Measurements from ENCODE around the gene DDX17.

The DDX17 gene

GRCh38 chr22:38490915-38491314 is 15.2 kb downstream of the DDX17 start:
- no peak overlapping the region for H3K9ac ChIP-seq
- H3K79me2 ChIP-seq (ENCODE audit: insufficient read depth, low read depth), result peaks cover 37% of the 10 kb centered on the region; the same call in 1 of the 2 replicates
- TF ChIP-seq, protein P1, sequence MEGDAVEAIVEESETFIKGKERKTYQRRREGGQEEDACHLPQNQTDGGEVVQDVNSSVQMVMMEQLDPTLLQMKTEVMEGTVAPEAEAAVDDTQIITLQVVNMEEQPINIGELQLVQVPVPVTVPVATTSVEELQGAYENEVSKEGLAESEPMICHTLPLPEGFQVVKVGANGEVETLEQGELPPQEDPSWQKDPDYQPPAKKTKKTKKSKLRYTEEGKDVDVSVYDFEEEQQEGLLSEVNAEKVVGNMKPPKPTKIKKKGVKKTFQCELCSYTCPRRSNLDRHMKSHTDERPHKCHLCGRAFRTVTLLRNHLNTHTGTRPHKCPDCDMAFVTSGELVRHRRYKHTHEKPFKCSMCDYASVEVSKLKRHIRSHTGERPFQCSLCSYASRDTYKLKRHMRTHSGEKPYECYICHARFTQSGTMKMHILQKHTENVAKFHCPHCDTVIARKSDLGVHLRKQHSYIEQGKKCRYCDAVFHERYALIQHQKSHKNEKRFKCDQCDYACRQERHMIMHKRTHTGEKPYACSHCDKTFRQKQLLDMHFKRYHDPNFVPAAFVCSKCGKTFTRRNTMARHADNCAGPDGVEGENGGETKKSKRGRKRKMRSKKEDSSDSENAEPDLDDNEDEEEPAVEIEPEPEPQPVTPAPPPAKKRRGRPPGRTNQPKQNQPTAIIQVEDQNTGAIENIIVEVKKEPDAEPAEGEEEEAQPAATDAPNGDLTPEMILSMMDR (conservative IDR thresholded peaks at IDR 0.05; ENCODE audit: low read depth, low read length), result no peak
- H3K27ac ChIP-seq, result peak overlapping the region; percentile 14; the same call in 1 of the 2 replicates
- no peak overlapping the region for H3K4me3 ChIP-seq (IDR thresholded peaks at IDR 0.05; ENCODE audit: insufficient read depth, low read depth, low read length)
- peaks cover 42% of the 10 kb centered on the region; the same call in 1 of the 2 replicates for H3K36me3 ChIP-seq (ENCODE audit: insufficient read depth)
- peaks cover 93% of the 10 kb centered on the region for H3K4me1 ChIP-seq (ENCODE audit: low read depth, poor library complexity, severe bottlenecking)
- no peak overlapping the region for H3K4me2 ChIP-seq
- 0 out of 2 replicates have a peak, but pooled peaks cover 4% of the 10 kb centered on the region for H4K20me1 ChIP-seq (ENCODE audit: insufficient read depth)
- no peak overlapping the region for H2AFZ ChIP-seq (ENCODE audit: low read depth)
- H3K27me3 ChIP-seq (ENCODE audit: insufficient read depth, low read depth), result no peaks in the 10 kb centered on the region

DNA sequence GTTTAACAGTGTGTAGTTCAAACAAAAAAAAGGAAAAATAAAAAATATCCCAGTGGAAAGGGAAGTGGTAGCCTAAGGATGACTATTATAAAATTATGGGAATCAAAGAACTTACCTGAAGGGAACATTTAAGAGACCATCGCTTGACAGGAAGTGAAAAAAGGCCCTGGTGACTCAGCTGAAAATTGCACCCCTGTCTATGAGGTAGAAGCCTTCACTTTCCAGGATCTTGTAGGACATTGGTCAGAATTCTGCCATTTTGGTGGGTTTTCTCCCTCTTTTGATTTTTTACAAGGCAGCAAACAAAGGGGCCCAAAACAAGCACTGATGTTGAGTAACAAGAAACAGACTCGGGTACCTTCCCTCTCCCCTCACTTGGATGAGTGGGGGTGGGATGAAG is 15.6 kb downstream of the DDX17 start:
- Histone ChIP-seq H2AFZ (ENCODE audit: low read depth) (no peak overlapping the region), H3K4me2 (no peak overlapping the region), H4K20me1 (ENCODE audit: insufficient read depth) (0 out of 2 replicates have a peak, but pooled peaks cover 4% of the 10 kb centered on the region), H3K27ac (peak overlapping the region; percentile 14; the same call in 1 of the 2 replicates), H3K79me2 (ENCODE audit: insufficient read depth, low read depth) (peaks cover 33% of the 10 kb centered on the region; the same call in 1 of the 2 replicates), H3K4me3 (IDR thresholded peaks at IDR 0.05; ENCODE audit: insufficient read depth, low read depth, low read length) (no peak overlapping the region), H3K9ac (no peak overlapping the region), H3K4me1 (ENCODE audit: low read depth, poor library complexity, severe bottlenecking) (peaks cover 92% of the 10 kb centered on the region), H3K36me3 (ENCODE audit: insufficient read depth) (peaks cover 41% of the 10 kb centered on the region; the same call in 1 of the 2 replicates), H3K27me3 (ENCODE audit: insufficient read depth, low read depth) (no peaks in the 10 kb centered on the region)
- TF ChIP-seq, protein P1 (conservative IDR thresholded peaks at IDR 0.05; ENCODE audit: low read depth, low read length), result no peak

GRCh38 chr22:38489561-38490145 is 16.5 kb downstream of the DDX17 start:
- Histone ChIP-seq H3K79me2 (ENCODE audit: insufficient read depth, low read depth) (peaks cover 25% of the 10 kb centered on the region; the same call in 1 of the 2 replicates), H4K20me1 (ENCODE audit: insufficient read depth) (0 out of 2 replicates have a peak, but pooled peaks cover 4% of the 10 kb centered on the region), H3K27ac (peak overlapping the region; percentile 14; the same call in 1 of the 2 replicates)

DNA sequence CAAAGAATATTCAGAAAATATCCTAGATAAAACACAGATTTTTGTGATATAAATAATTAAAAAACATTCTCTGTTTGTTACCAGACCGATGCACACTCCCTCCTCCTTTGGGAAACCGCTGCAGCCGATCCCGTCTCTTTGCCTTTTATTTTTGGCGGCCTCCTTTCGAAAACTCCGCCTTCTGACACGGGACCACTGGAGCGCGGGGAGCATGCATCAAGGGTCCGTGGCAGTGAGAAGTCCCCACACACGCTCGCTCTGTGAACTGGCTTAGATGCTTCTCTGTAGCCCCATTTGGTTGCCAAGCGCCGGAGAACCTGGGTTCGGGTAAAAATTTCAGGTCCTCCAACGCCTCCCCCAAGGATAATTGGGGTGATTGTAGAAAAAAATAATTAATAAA is 17.0 kb downstream of the DDX17 start:
- Histone ChIP-seq H3K9ac (no peak overlapping the region), H3K27ac (no peak overlapping the region), H3K4me1 (ENCODE audit: low read depth, poor library complexity, severe bottlenecking) (peaks cover 90% of the 10 kb centered on the region)

More at GRCh38 chr22:38489561-38490145, 16.5 kb downstream of the DDX17 start:
- no peak overlapping the region for H3K4me3 ChIP-seq (IDR thresholded peaks at IDR 0.05; ENCODE audit: insufficient read depth, low read depth, low read length)
- H3K4me1 ChIP-seq (ENCODE audit: low read depth, poor library complexity, severe bottlenecking), result peaks cover 91% of the 10 kb centered on the region
- H3K4me2 ChIP-seq, result no peak overlapping the region
- no peak overlapping the region for H2AFZ ChIP-seq (ENCODE audit: low read depth)
- H3K9ac ChIP-seq, result no peak overlapping the region
- H3K36me3 ChIP-seq (ENCODE audit: insufficient read depth), result peaks cover 39% of the 10 kb centered on the region; the same call in 1 of the 2 replicates
- H3K27me3 ChIP-seq (ENCODE audit: insufficient read depth, low read depth), result no peaks in the 10 kb centered on the region
- TF ChIP-seq, protein P1 (conservative IDR thresholded peaks at IDR 0.05; ENCODE audit: low read depth, low read length), result no peak

More for the DNA sequence above, 17.0 kb downstream of the DDX17 start:
- peaks cover 20% of the 10 kb centered on the region; the same call in 1 of the 2 replicates for H3K79me2 ChIP-seq (ENCODE audit: insufficient read depth, low read depth)
- H3K27me3 ChIP-seq (ENCODE audit: insufficient read depth, low read depth), result no peaks in the 10 kb centered on the region
- H2AFZ ChIP-seq (ENCODE audit: low read depth), result no peak overlapping the region
- no peak overlapping the region for H3K4me2 ChIP-seq
- 0 out of 2 replicates have a peak, but pooled peaks cover 4% of the 10 kb centered on the region for H4K20me1 ChIP-seq (ENCODE audit: insufficient read depth)
- TF ChIP-seq, protein P1 (conservative IDR thresholded peaks at IDR 0.05; ENCODE audit: low read depth, low read length), result no peak
- H3K4me3 ChIP-seq (IDR thresholded peaks at IDR 0.05; ENCODE audit: insufficient read depth, low read depth, low read length), result no peak overlapping the region
- peaks cover 39% of the 10 kb centered on the region; the same call in 1 of the 2 replicates for H3K36me3 ChIP-seq (ENCODE audit: insufficient read depth)
